HepG2 (cell line): ENCODE measurements around the gene DUS1L. TPM values are rescaled to one million over a fixed set of nuclear protein-coding genes. Genes with fewer than 3 reads are reported as not detected.
A peak's percentile ranks its signal among the peaks of the same experiment; 100 is the strongest.

Experiments
- ARID4A ChIP-seq: sonication (generic); formaldehyde crosslinking; IDR thresholded peaks from 2 replicates; pipeline ENCODE4 v1.5.0; 2020; ENCODE audit warnings: mild to moderate bottlenecking, missing genetic modification reagents, borderline replicate concordance
- BRF2 ChIP-seq: sonication (generic); formaldehyde crosslinking; IDR thresholded peaks from 2 replicates; pipeline ENCODE4 v1.8.1; 2022; ENCODE audit warnings: mild to moderate bottlenecking, missing genetic modification reagents
- E2F2 ChIP-seq: sonication (generic); formaldehyde crosslinking; IDR thresholded peaks from 2 replicates; pipeline ENCODE4 v1.4.0; 2020; ENCODE audit warnings: missing genetic modification reagents, borderline replicate concordance
- ELF3 ChIP-seq: IDR thresholded peaks from 2 replicates; pipeline ENCODE4 v1.6.1; 2016; ENCODE audit warnings: missing genetic modification reagents, missing compliant biosample characterization
- HOXD1 ChIP-seq: sonication (generic); formaldehyde crosslinking; IDR thresholded peaks from 2 replicates; pipeline ENCODE4 v1.5.0; 2020; ENCODE audit warnings: missing genetic modification reagents
- MBD4 ChIP-seq: IDR thresholded peaks from 2 replicates; pipeline ENCODE4 v1.6.1; 2012; ENCODE audit warnings: low read length, inconsistent platforms, borderline replicate concordance
- NR2F1 ChIP-seq, 2 experiments: fragments of 450-650 bp in 1 of 2; formaldehyde crosslinking in 1 of 2; IDR thresholded peaks; 2 replicates each; pipeline versions ENCODE4 v1.5.0 to v1.6.1; 2016 to 2020; ENCODE audit warnings: mild to moderate bottlenecking in 1 of 2, missing compliant biosample characterization in 1 of 2, missing genetic modification reagents in 1 of 2, moderate library complexity in 1 of 2
- POGK ChIP-seq: sonication (generic); formaldehyde crosslinking; conservative IDR thresholded peaks from 2 replicates; pipeline ENCODE4 v1.8.0; 2022; ENCODE audit warnings: mild to moderate bottlenecking, moderate library complexity, missing genetic modification reagents
- POLR2AphosphoS5 ChIP-seq: IDR thresholded peaks from 2 replicates; pipeline ENCODE4 v1.6.1; 2012; ENCODE audit warnings: low read depth, low read length
- SAP130 ChIP-seq: IDR thresholded peaks from 2 replicates; pipeline ENCODE4 v1.6.1; 2016; ENCODE audit warnings: low read depth
- TFDP1 ChIP-seq: IDR thresholded peaks from 2 replicates; pipeline ENCODE4 v1.6.1; 2016; ENCODE audit warnings: missing compliant biosample characterization, missing genetic modification reagents, borderline replicate concordance
- ZNF235 ChIP-seq: sonication (generic); formaldehyde crosslinking; IDR thresholded peaks from 2 replicates; pipeline ENCODE4 v1.8.1; 2023; ENCODE audit warnings: mild to moderate bottlenecking, missing genetic modification reagents, borderline replicate concordance
- ZNF282 ChIP-seq: fragments of 450-650 bp; IDR thresholded peaks from 2 replicates; pipeline ENCODE4 v1.6.1; 2018; ENCODE audit not compliant: partially characterized antibody
- ZNF605 ChIP-seq: sonication (generic); formaldehyde crosslinking; IDR thresholded peaks from 2 replicates; pipeline ENCODE4 v1.8.0; 2022; ENCODE audit warnings: mild to moderate bottlenecking, missing genetic modification reagents
- polyA plus RNA-seq, 8 experiments: library from polyadenylated mRNA; depleted of rRNA in 3 of 8; stranded (reverse) in 7 of 8; unstranded in 1 of 8; fragments of >200 nt; fragmentation: Illumina TruSeq in 4 of 8; extraction: Trizol in 4 of 8; gene quantifications; 2 replicates each; pipeline versions ENCODE4 v1.2.1 to v1.2.3, GENCODE V29; 2011 to 2016; ENCODE audit warnings: low read depth in 4 of 8, missing spikeins in 1 of 8, mixed read lengths in 1 of 8; ENCODE audit not compliant: insufficient read depth in 1 of 8
- total RNA-seq, 5 experiments: library from RNA; depleted of rRNA; stranded (reverse); fragments of >200 nt; fragmentation: Illumina TruSeq; extraction: Trizol; gene quantifications; 2 replicates each; pipeline ENCODE4 v1.2.3, GENCODE V29; 2016; ENCODE audit warnings: low read depth in 1 of 5

The DUS1L gene
- total and polyA plus RNA-seq, 2 of the 13 experiments (the other 11 are each of a cell fraction or from before 2014, with no cell fraction given) = 81.0 to 109 TPM

- TF ChIP-seq ARID4A (CRISPR knock-in tag) (peak; percentile 77; the same call in 1 of the 2 replicates), ZNF605 (CRISPR knock-in tag) (peak; percentile 85; the same call in 1 of the 2 replicates), SAP130 (CRISPR knock-in tag) (peak; percentile 86), POLR2AphosphoS5 (peak; percentile 30; the same call in 1 of the 2 replicates), ZNF282 (no peak), E2F2 (0 out of 2 replicates have a peak, but pooled peaks have one; percentile 89), ELF3 (CRISPR knock-in tag) (peak; percentile 51), HOXD1 (peak; percentile 42; the same call in 1 of the 2 replicates), ZNF235 (CRISPR knock-in tag) (no peak; the same call in 1 of the 2 replicates), NR2F1 (CRISPR knock-in tag; IDR thresholded peaks at IDR 0.05) (no peak), MBD4 (no peak), POGK (CRISPR knock-in tag) (peak; percentile 74; the same call in 1 of the 2 replicates), TFDP1 (CRISPR knock-in tag) (peak; percentile 52; the same call in 1 of the 2 replicates), BRF2 (CRISPR knock-in tag) (0 out of 2 replicates have a peak, but pooled peaks have one; percentile 24)
Measured at GRCh38 chr17:82021107-82021899, 44.3 kb downstream of the DUS1L start (continued).
